Brain microvascular endothelial cell (primary cell): ENCODE results near the gene LDAH.

Source experiments
- DNase-seq: peaks from one replicate; pipeline ENCODE4 v3.0.0-alpha.2; 2020
- H3K27ac ChIP-seq: fragments of 250-450 bp; sonication (Bioruptor Pico); 2 replicates; pipeline ENCODE4 v1.5.1; 2020; ENCODE audit warnings: mild to moderate bottlenecking, moderate library complexity
- H3K27me3 ChIP-seq: fragments of 250-450 bp; sonication (Bioruptor Pico); replicated peaks from 2 replicates; pipeline ENCODE4 v1.5.1; 2020; ENCODE audit warnings: mild to moderate bottlenecking
- H3K36me3 ChIP-seq: fragments of 250-450 bp; sonication (Bioruptor Pico); replicated peaks from 2 replicates; pipeline ENCODE4 v1.5.1; 2020; ENCODE audit warnings: mild to moderate bottlenecking
- H3K4me3 ChIP-seq: 2 replicates; pipeline ENCODE4 v1.5.1; 2011; ENCODE audit warnings: low read depth, mild to moderate bottlenecking, control low read depth, low read length, moderate library complexity
- in situ Hi-C: cut with HindIII; loops from 2 replicates; pipeline ENCODE4 v1.10.0; 2017; ENCODE audit warnings: low sequenced_read_pairs, low pct_ligation_motif_present
- TF ChIP-seq, protein P1 (sequence below): IDR thresholded peaks from 2 replicates; pipeline ENCODE4 v1.5.1; 2011; ENCODE audit warnings: low read depth, mild to moderate bottlenecking, moderate library complexity, low read length, control low read depth, inconsistent platforms; ENCODE audit errors: missing control alignments

Gene LDAH

GRCh38 chr2:20844246-20844645, 21.3 kb upstream of the LDAH start:
- H3K27me3 ChIP-seq = no peaks in the 10 kb centered on the region
- H3K36me3 ChIP-seq = no peaks in the 10 kb centered on the region
- in situ Hi-C loops = no loop called here
- DNase-seq = no peak
- no peak overlapping the region for H3K27ac ChIP-seq
- no peak overlapping the region for H3K4me3 ChIP-seq
- TF ChIP-seq, protein P1, sequence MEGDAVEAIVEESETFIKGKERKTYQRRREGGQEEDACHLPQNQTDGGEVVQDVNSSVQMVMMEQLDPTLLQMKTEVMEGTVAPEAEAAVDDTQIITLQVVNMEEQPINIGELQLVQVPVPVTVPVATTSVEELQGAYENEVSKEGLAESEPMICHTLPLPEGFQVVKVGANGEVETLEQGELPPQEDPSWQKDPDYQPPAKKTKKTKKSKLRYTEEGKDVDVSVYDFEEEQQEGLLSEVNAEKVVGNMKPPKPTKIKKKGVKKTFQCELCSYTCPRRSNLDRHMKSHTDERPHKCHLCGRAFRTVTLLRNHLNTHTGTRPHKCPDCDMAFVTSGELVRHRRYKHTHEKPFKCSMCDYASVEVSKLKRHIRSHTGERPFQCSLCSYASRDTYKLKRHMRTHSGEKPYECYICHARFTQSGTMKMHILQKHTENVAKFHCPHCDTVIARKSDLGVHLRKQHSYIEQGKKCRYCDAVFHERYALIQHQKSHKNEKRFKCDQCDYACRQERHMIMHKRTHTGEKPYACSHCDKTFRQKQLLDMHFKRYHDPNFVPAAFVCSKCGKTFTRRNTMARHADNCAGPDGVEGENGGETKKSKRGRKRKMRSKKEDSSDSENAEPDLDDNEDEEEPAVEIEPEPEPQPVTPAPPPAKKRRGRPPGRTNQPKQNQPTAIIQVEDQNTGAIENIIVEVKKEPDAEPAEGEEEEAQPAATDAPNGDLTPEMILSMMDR = no peak

- Histone ChIP-seq H3K27ac (no peak overlapping the region), H3K4me3 (no peak overlapping the region), H3K36me3 (no peaks in the 10 kb centered on the region), H3K27me3 (no peaks in the 10 kb centered on the region)
- in situ Hi-C loops = no loop called here
- DNase-seq = no peak
- TF ChIP-seq, protein P1 = no peak
These were observed 16.2 kb upstream of the LDAH start for GRCh38 chr2:20839052-20839451.

DNA sequence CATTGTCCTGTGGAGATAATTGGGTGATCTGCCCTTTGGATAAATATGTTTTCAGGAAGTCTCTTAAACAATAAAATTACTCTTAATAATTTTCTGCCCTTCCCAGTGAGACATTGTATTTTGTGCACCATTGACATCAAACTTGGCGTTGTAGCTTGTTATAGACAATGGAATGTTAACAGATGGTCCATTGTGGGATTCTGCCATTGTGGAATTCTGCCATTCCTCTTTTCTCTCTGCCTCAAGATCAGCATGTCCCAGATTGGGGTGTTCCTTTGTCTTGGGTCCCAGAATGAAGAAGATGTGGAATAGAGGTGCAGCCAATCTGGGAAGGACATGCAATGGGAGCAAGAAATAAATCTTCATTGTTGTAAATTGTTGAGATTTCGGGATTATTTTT, 15.1 kb upstream of the LDAH start:
- Histone ChIP-seq H3K4me3 (no peak overlapping the region), H3K36me3 (no peaks in the 10 kb centered on the region), H3K27me3 (no peaks in the 10 kb centered on the region), H3K27ac (no peak overlapping the region)
- in situ Hi-C loops = no loop called here
- DNase-seq = no peak
- TF ChIP-seq, protein P1 = no peak

DNA sequence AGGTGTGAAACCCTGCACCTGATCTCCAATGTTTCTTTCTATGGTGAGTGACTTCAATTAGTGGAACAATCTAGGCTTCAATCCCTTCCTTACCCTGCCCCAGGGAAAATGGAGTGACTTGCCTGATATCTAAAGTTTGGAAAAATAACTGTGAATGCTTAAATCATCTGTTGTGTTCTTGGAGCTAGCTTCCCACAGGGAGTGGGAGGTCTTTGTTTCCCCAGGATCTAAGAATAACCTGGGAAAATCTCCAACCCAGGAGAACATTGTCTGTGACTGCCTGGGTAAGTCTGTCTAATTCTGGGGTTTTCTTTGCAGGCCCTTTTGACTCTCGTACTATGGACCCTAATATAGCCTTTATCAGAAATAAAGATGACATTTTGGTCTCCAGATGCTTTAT, 13.6 kb upstream of the LDAH start:
- TF ChIP-seq, protein P1 = no peak
- no peaks in the 10 kb centered on the region for H3K36me3 ChIP-seq
- H3K4me3 ChIP-seq = no peak overlapping the region
- in situ Hi-C loops = no loop called here
- no peak overlapping the region for H3K27ac ChIP-seq
- H3K27me3 ChIP-seq = no peaks in the 10 kb centered on the region
- DNase-seq = no peak

DNA sequence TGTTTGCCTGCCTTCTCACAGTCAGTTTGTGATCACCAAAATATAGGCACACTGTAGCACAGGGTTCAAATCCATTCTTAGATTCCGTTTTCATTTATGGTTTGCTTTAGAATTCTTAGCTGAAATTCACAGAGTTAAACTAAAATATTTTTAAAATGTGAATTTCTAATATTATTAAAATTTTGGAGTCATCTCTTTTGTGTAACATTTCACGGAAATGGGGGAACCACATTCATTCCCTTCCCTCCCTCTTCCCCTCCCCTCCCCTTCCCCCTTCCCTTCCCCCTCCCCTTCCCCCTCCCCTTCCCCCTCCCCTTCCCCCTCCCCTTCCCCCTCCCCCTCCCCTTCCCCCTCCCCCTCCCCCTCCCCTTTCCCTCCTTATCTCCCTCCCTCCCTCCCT, 11.4 kb upstream of the LDAH start:
- Histone ChIP-seq H3K36me3 (no peaks in the 10 kb centered on the region), H3K27me3 (no peaks in the 10 kb centered on the region), H3K4me3 (no peak overlapping the region), H3K27ac (no peak overlapping the region)
- TF ChIP-seq, protein P1 = no peak
- in situ Hi-C loops = no loop called here
- no peak for DNase-seq

GRCh38 chr2:20832606-20833005, 9.7 kb upstream of the LDAH start:
- no peak overlapping the region for H3K27ac ChIP-seq
- H3K4me3 ChIP-seq = no peak overlapping the region
- no peaks in the 10 kb centered on the region for H3K27me3 ChIP-seq
- H3K36me3 ChIP-seq = no peaks in the 10 kb centered on the region
- in situ Hi-C loops = no loop called here
- DNase-seq = no peak
- TF ChIP-seq, protein P1 = no peak
